ENCODE results near the gene IRS2. TPM values are rescaled to one million over a fixed set of nuclear protein-coding genes. Genes with fewer than 3 reads are reported as not detected.

The IRS2 gene
- total and polyA plus RNA-seq, 2 donors (not counting 3 experiments of a cell fraction or from before 2014, with no cell fraction given) = 1.6 to 4.4 TPM

GRCh38 chr13:109743706-109744453 lies 42.5 kb downstream of the IRS2 start:
- dilution Hi-C loops (cut with MboI; ENCODE audit: extremely low pct_ligation_motif_present, low sequenced_read_pairs) = no loop called here
- no peak overlapping the region for H3K4me3 ChIP-seq (replicated peaks in 1 of 3; ENCODE audit: insufficient read depth in 1 of 3, low read depth in 1 of 3, low read length in 3 of 3)
- no peaks in the 10 kb centered on the region for H3K36me3 ChIP-seq (ENCODE audit: control insufficient read depth in 2 of 2, extremely low read depth in 1 of 2, insufficient read depth in 2 of 2, low read length in 2 of 2)
- POLR2A ChIA-PET = interaction anchor here (1.0 kb wide), 1 partner anchor 43 kb away, joined by 3 read pairs; no protein-coding TSS in a partner anchor
- H2AFZ ChIP-seq (ENCODE audit: low read depth, low read length) = no peak overlapping the region
- no peak overlapping the region for H3K4me2 ChIP-seq (ENCODE audit: insufficient read depth, low read length)
- no peak overlapping the region for H3K9ac ChIP-seq (replicated peaks; ENCODE audit: extremely low read depth, insufficient read depth, low read length)
- BruUV-seq (replicated peaks) = no TSS peak
- H3K27ac ChIP-seq (ENCODE audit: insufficient read depth, low read depth, low read length) = no peak overlapping the region
- H3K79me2 ChIP-seq (ENCODE audit: control insufficient read depth, insufficient read depth, low read length) = no peaks in the 10 kb centered on the region
- TF ChIP-seq POLR2A (IDR thresholded peaks at IDR 0.05; ENCODE audit: low read depth, low read length) (no peak), POLR2AphosphoS5 (IDR thresholded peaks at IDR 0.05; ENCODE audit: insufficient read depth, low read depth, low read length) (peak; percentile 34), EZH2 (IDR thresholded peaks at IDR 0.05; ENCODE audit: borderline replicate concordance, low read depth, low read length, severe bottlenecking) (no peak), JUN (IDR thresholded peaks at IDR 0.05; ENCODE audit: borderline replicate concordance, insufficient read depth, insufficient read length, low read depth) (peak; percentile 83), MYC (IDR thresholded peaks at IDR 0.05; ENCODE audit: low read depth, low read length) (no peak), FOS (IDR thresholded peaks at IDR 0.05; ENCODE audit: borderline replicate concordance, insufficient read depth, low read length) (peak; percentile 90), GATA2 (IDR thresholded peaks at IDR 0.05; ENCODE audit: insufficient read depth, insufficient read length, low read depth, low read length) (peak; percentile 55)
- TF ChIP-seq, protein P1, sequence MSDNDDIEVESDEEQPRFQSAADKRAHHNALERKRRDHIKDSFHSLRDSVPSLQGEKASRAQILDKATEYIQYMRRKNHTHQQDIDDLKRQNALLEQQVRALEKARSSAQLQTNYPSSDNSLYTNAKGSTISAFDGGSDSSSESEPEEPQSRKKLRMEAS (IDR thresholded peaks at IDR 0.05; ENCODE audit: insufficient read depth, insufficient read length) = no peak
- TF ChIP-seq, protein P2, sequence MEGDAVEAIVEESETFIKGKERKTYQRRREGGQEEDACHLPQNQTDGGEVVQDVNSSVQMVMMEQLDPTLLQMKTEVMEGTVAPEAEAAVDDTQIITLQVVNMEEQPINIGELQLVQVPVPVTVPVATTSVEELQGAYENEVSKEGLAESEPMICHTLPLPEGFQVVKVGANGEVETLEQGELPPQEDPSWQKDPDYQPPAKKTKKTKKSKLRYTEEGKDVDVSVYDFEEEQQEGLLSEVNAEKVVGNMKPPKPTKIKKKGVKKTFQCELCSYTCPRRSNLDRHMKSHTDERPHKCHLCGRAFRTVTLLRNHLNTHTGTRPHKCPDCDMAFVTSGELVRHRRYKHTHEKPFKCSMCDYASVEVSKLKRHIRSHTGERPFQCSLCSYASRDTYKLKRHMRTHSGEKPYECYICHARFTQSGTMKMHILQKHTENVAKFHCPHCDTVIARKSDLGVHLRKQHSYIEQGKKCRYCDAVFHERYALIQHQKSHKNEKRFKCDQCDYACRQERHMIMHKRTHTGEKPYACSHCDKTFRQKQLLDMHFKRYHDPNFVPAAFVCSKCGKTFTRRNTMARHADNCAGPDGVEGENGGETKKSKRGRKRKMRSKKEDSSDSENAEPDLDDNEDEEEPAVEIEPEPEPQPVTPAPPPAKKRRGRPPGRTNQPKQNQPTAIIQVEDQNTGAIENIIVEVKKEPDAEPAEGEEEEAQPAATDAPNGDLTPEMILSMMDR (IDR thresholded peaks at IDR 0.05; ENCODE audit: extremely low read depth in 1 of 2, insufficient read depth in 1 of 2, low read depth in 1 of 2, low read length in 2 of 2) = no peak
- H3K27me3 ChIP-seq (ENCODE audit: control insufficient read depth in 2 of 2, insufficient read depth in 2 of 2, low read length in 2 of 2) = no peaks in the 10 kb centered on the region
- FAIRE-seq (peak; percentile 59), DNase-seq (ENCODE audit: low read depth, low spot score) (peak; percentile 69)
- no peaks in the 10 kb centered on the region for H3K4me1 ChIP-seq (ENCODE audit: control insufficient read depth, extremely low read depth, insufficient read depth, low read length)
- no peaks in the 10 kb centered on the region for H3K9me3 ChIP-seq (replicated peaks; ENCODE audit: control insufficient read depth, insufficient read depth, low read length)
- H4K20me1 ChIP-seq (replicated peaks; ENCODE audit: control insufficient read depth, extremely low read depth, insufficient read depth, low read length) = no peaks in the 10 kb centered on the region
- CTCF ChIA-PET = interaction anchor here (0.7 to 2.2 kb wide), 5 partner anchors 13 to 828 kb away, joined by 3 to 10 read pairs (median 6); no protein-coding TSS in a partner anchor
- intact Hi-C loops (cut with micrococcal nuclease) = loop anchor here (2.0 to 5.0 kb wide), 3 partner anchors 43 to 782 kb away; partner anchors contain the start of gene IRS2
- no peaks in the 10 kb centered on the region for H3K9me1 ChIP-seq (replicated peaks; ENCODE audit: control insufficient read depth, extremely low read depth, insufficient read depth, low read length)
